GM12892 (cell line): Measurements from ENCODE around the gene OLIG1.

Experiments used
- POLR2AphosphoS5 ChIP-seq: IDR thresholded peaks from 2 replicates; pipeline ENCODE4 v1.6.1; 2011; ENCODE audit warnings: low read depth, low read length, control low read depth
- TAF1 ChIP-seq: IDR thresholded peaks from 2 replicates; pipeline ENCODE4 v1.6.1; 2011; ENCODE audit warnings: low read depth, mild to moderate bottlenecking, control low read depth, low read length, borderline replicate concordance

DNA sequence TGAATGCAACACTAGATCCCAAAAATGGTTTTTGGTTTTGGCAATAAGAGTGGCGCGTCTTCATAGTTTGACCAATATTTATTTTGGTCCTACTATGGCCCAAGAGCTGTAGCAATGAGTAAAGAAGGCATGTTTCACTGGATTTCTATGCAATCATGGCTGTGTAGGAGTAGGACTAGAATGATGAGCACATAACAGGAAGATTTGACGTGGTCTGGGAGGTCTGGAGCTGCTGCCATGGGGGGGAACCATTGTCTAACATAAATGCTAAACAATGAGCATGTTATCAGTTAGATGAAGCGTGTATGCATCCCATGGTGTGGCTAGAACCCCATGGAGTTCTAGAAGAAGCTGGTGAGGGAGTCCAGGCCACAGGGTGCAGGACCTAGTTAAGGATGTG, 38.3 kb downstream of the OLIG1 start:
- TF ChIP-seq POLR2AphosphoS5 (no peak), TAF1 (no peak)
